H1 (cell line): Measurements from ENCODE around the gene TEX48. TPM values are rescaled to one million over a fixed set of nuclear protein-coding genes. Genes with fewer than 3 reads are reported as not detected.

Experiments used
- CTCF ChIA-PET: fragments of 300-600 bp; sonication (Branson Sonifier 250); formaldehyde crosslinking; loops from one replicate; lab custom pipeline; 2021; ENCODE audit not compliant: partially characterized antibody; lab: Charles Lee
- POLR2A ChIA-PET: fragments of 300-600 bp; sonication (Branson Sonifier 250); formaldehyde crosslinking; loops from one replicate; lab custom pipeline; 2021; ENCODE audit warnings: inconsistent platforms; ENCODE audit not compliant: partially characterized antibody; lab: Charles Lee
- DNase-seq, 2 experiments: peaks; one replicate each; pipeline versions ENCODE4 v3.0.0 to v3.0.0-alpha.2; 2010 to 2022; ENCODE audit warnings: low spot score in 2 of 2, low read depth in 1 of 2, mixed read lengths in 1 of 2
- FAIRE-seq: peaks from 2 replicates; lab custom pipeline; 2011; peaks lifted over from hg19 to GRCh38; lab: Jason Lieb, UNC
- H2AFZ ChIP-seq: 2 replicates; pipeline ENCODE4 v1.8.1; 2012; ENCODE audit warnings: low read length, inconsistent platforms
- H2AK5ac ChIP-seq: 2 replicates; pipeline ENCODE4 v1.6.1; 2013; ENCODE audit warnings: low read depth, low read length
- H2BK120ac ChIP-seq: replicated peaks from 2 replicates; pipeline ENCODE3; 2013; ENCODE audit warnings: low read depth, low read length, inconsistent platforms
- H2BK12ac ChIP-seq: 2 replicates; pipeline ENCODE4 v1.6.1; 2013; ENCODE audit warnings: low read depth, low read length
- H2BK15ac ChIP-seq: 2 replicates; pipeline ENCODE4 v1.6.1; 2013; ENCODE audit warnings: low read length
- H2BK20ac ChIP-seq: 2 replicates; pipeline ENCODE4 v1.6.1; 2013; ENCODE audit warnings: low read length
- H2BK5ac ChIP-seq: 2 replicates; pipeline ENCODE4 v1.6.1; 2013; ENCODE audit warnings: low read depth, low read length
- H3K14ac ChIP-seq: 2 replicates; pipeline ENCODE4 v1.6.1; 2013; ENCODE audit warnings: inconsistent platforms; ENCODE audit not compliant: insufficient read length
- H3K18ac ChIP-seq: 2 replicates; pipeline ENCODE4 v1.6.1; 2013; ENCODE audit warnings: low read length; ENCODE audit errors: extremely low read depth
- H3K23ac ChIP-seq: 2 replicates; pipeline ENCODE4 v1.6.1; 2013; ENCODE audit warnings: inconsistent platforms; ENCODE audit not compliant: insufficient read length
- H3K23me2 ChIP-seq: 2 replicates; pipeline ENCODE4 v1.6.1; 2013; ENCODE audit warnings: low read depth, low read length
- H3K27ac ChIP-seq: 2 replicates; pipeline ENCODE4 v1.6.1; 2011; ENCODE audit warnings: low read depth, low read length, inconsistent platforms
- H3K27me3 ChIP-seq, 4 experiments: replicated peaks in 1 of 4; 1 replicate in 1 of 4; 2 replicates in 3 of 4; pipeline versions ENCODE4 v1.6.1 to v1.8.1; 2011 to 2013; ENCODE audit warnings: low read length in 3 of 4, mild to moderate bottlenecking in 3 of 4, inconsistent platforms in 2 of 4, mixed read lengths in 2 of 4, moderate library complexity in 1 of 4; ENCODE audit not compliant: control insufficient read depth in 3 of 4, insufficient read depth in 3 of 4; ENCODE audit errors: extremely low read depth in 1 of 4
- H3K36me3 ChIP-seq, 4 experiments: 2 replicates each; pipeline versions ENCODE4 v1.6.1 to v1.8.1; 2011 to 2013; ENCODE audit warnings: mild to moderate bottlenecking in 4 of 4, low read length in 3 of 4, moderate library complexity in 2 of 4, control low read depth in 1 of 4, inconsistent platforms in 1 of 4; ENCODE audit not compliant: insufficient read depth in 4 of 4, control insufficient read depth in 2 of 4
- H3K4ac ChIP-seq: replicated peaks from 2 replicates; pipeline ENCODE3; 2013; ENCODE audit warnings: low read length, low read depth, mixed read lengths, inconsistent platforms; ENCODE audit not compliant: insufficient read length
- H3K4me1 ChIP-seq, 4 experiments: replicated peaks in 1 of 4; 1 replicate in 1 of 4; 2 replicates in 3 of 4; pipeline versions ENCODE4 v1.6.1 to v1.8.1; 2011 to 2013; ENCODE audit warnings: low read length in 3 of 4, inconsistent platforms in 2 of 4, mixed read lengths in 1 of 4; ENCODE audit not compliant: insufficient read depth in 4 of 4, control insufficient read depth in 3 of 4
- H3K4me2 ChIP-seq, 2 experiments: 2 replicates each; pipeline versions ENCODE4 v1.6.1 to v1.8.1; 2011 to 2013; ENCODE audit warnings: low read depth in 2 of 2, low read length in 2 of 2, control low read depth in 1 of 2, inconsistent platforms in 1 of 2, mild to moderate bottlenecking in 1 of 2; ENCODE audit not compliant: insufficient read depth in 1 of 2
- H3K4me3 ChIP-seq, 4 experiments: fragments of 200-600, 300-600 bp in 1 of 4; sonication (generic), shearing (Covaris generic), sonication (Bioruptor Twin) in 1 of 4; 2 replicates each; pipeline versions ENCODE4 v1.5.1 to v1.8.1; 2011 to 2016; ENCODE audit warnings: low read length in 4 of 4, low read depth in 3 of 4, control low read depth in 2 of 4, inconsistent platforms in 2 of 4, mild to moderate bottlenecking in 2 of 4, mixed read lengths in 1 of 4, moderate library complexity in 1 of 4; ENCODE audit not compliant: insufficient read depth in 2 of 4; ENCODE audit errors: extremely low read depth in 1 of 4
- H3K56ac ChIP-seq: replicated peaks from 2 replicates; pipeline ENCODE3; 2013; ENCODE audit warnings: low read depth, mild to moderate bottlenecking, mixed read lengths, low read length, inconsistent platforms; ENCODE audit not compliant: insufficient read length
- H3K79me1 ChIP-seq: 2 replicates; pipeline ENCODE4 v1.6.1; 2013; ENCODE audit warnings: low read depth, low read length, control low read depth
- H3K79me2 ChIP-seq, 2 experiments: 2 replicates each; pipeline versions ENCODE4 v1.6.1 to v1.8.1; 2012 to 2013; ENCODE audit warnings: low read length in 2 of 2, mild to moderate bottlenecking in 2 of 2, inconsistent platforms in 1 of 2; ENCODE audit not compliant: insufficient read depth in 2 of 2, control insufficient read depth in 1 of 2
- H3K9ac ChIP-seq, 4 experiments: replicated peaks in 1 of 4; 1 replicate in 1 of 4; 2 replicates in 3 of 4; pipeline versions ENCODE4 v1.6.1 to v1.8.1; 2011 to 2013; ENCODE audit warnings: low read depth in 3 of 4, low read length in 3 of 4, control low read depth in 2 of 4, mild to moderate bottlenecking in 2 of 4, moderate library complexity in 2 of 4, inconsistent platforms in 1 of 4; ENCODE audit errors: extremely low read depth in 1 of 4
- H3K9me3 ChIP-seq, 2 experiments: 2 replicates each; pipeline versions ENCODE4 v1.6.1 to v1.8.1; 2012 to 2013; ENCODE audit warnings: mild to moderate bottlenecking in 2 of 2, moderate library complexity in 2 of 2, control low read depth in 1 of 2, inconsistent platforms in 1 of 2, low read depth in 1 of 2, low read length in 1 of 2, mixed read lengths in 1 of 2; ENCODE audit not compliant: insufficient read depth in 2 of 2
- H4K20me1 ChIP-seq, 2 experiments: replicated peaks in 1 of 2; 2 replicates each; pipeline versions ENCODE3 to v1.8.1; 2011 to 2013; ENCODE audit warnings: inconsistent platforms in 2 of 2, low read length in 2 of 2, mild to moderate bottlenecking in 1 of 2; ENCODE audit not compliant: insufficient read depth in 2 of 2, control insufficient read depth in 1 of 2
- H4K5ac ChIP-seq: 2 replicates; pipeline ENCODE4 v1.6.1; 2013; ENCODE audit warnings: low read length, low read depth, mixed read lengths, inconsistent platforms; ENCODE audit not compliant: insufficient read length
- H4K8ac ChIP-seq: 2 replicates; pipeline ENCODE4 v1.8.0; 2013; ENCODE audit warnings: mild to moderate bottlenecking, moderate library complexity, low read length, inconsistent platforms; ENCODE audit not compliant: insufficient read depth; ENCODE audit errors: extremely low read depth
- H4K91ac ChIP-seq: replicated peaks from 2 replicates; pipeline ENCODE3; 2013; ENCODE audit warnings: low read length, mixed read lengths, inconsistent platforms; ENCODE audit not compliant: insufficient read length
- ATF3 ChIP-seq: IDR thresholded peaks from 2 replicates; pipeline ENCODE4 v1.6.1; 2011; ENCODE audit warnings: low read depth, mild to moderate bottlenecking, low read length; ENCODE audit not compliant: insufficient read depth
- BRCA1 ChIP-seq: IDR thresholded peaks from 2 replicates; pipeline ENCODE4 v1.6.1; 2012; ENCODE audit warnings: low read depth, low read length, improper control_type of control experiment
- CEBPB ChIP-seq: IDR thresholded peaks from 2 replicates; pipeline ENCODE4 v1.6.1; 2012; ENCODE audit warnings: low read depth, low read length
- GABPA ChIP-seq: IDR thresholded peaks from 2 replicates; pipeline ENCODE4 v1.6.1; 2011; ENCODE audit warnings: mild to moderate bottlenecking, low read length, moderate library complexity, borderline replicate concordance; ENCODE audit not compliant: insufficient read depth
- JUND ChIP-seq: IDR thresholded peaks from 2 replicates; pipeline ENCODE4 v1.6.1; 2011; ENCODE audit warnings: mild to moderate bottlenecking, improper control_type of control experiment, low read length
- KDM1A ChIP-seq: fragments of 200-600, 300-600 bp; sonication (generic); IDR thresholded peaks from 2 replicates; pipeline ENCODE4 v1.7.1; 2016; ENCODE audit warnings: mild to moderate bottlenecking, low read length, borderline replicate concordance
- KDM5A ChIP-seq: fragments of 200-600 bp; IDR thresholded peaks from 2 replicates; pipeline ENCODE4 v1.7.1; 2012; ENCODE audit warnings: mild to moderate bottlenecking, low read length, inconsistent platforms, mixed read lengths
- PHF8 ChIP-seq: fragments of 200-600 bp; sonication (generic); conservative IDR thresholded peaks from 2 replicates; pipeline ENCODE4 v1.7.1; 2012; ENCODE audit warnings: low read depth, mild to moderate bottlenecking, inconsistent platforms, low read length, moderate library complexity
- RAD21 ChIP-seq, 2 experiments: IDR thresholded peaks in 1 of 2; conservative IDR thresholded peaks in 1 of 2; 2 replicates each; pipeline ENCODE4 v1.6.1; 2011; ENCODE audit warnings: low read depth in 2 of 2, low read length in 2 of 2, improper control_type of control experiment in 1 of 2, inconsistent platforms in 1 of 2, mild to moderate bottlenecking in 1 of 2, moderate library complexity in 1 of 2
- RFX5 ChIP-seq: IDR thresholded peaks from 2 replicates; pipeline ENCODE4 v1.6.1; 2011; ENCODE audit warnings: low read depth, low read length, improper control_type of control experiment, borderline replicate concordance
- TCF12 ChIP-seq: IDR thresholded peaks from 2 replicates; pipeline ENCODE4 v1.6.1; 2011; ENCODE audit warnings: low read depth, mild to moderate bottlenecking, low read length
- TEAD4 ChIP-seq: IDR thresholded peaks from 2 replicates; pipeline ENCODE4 v1.6.1; 2012; ENCODE audit warnings: low read depth, low read length, inconsistent platforms, mixed read lengths
- YY1 ChIP-seq: IDR thresholded peaks from 2 replicates; pipeline ENCODE4 v1.6.1; 2011; ENCODE audit warnings: low read depth, mild to moderate bottlenecking, low read length
- polyA plus RNA-seq, 7 experiments: library from polyadenylated mRNA; depleted of rRNA in 3 of 7; stranded (reverse) in 5 of 7; unstranded in 2 of 7; fragments of >200 nt in 5 of 7; fragments of 200-250 nt in 2 of 7; gene quantifications; 1 replicate in 5 of 7; 2 replicates in 1 of 7; 4 replicates in 1 of 7; pipeline versions ENCODE4 v1.2.1 to v1.2.3, GENCODE V29; 2011 to 2013; ENCODE audit warnings: missing spikeins in 2 of 7, mixed read lengths in 2 of 7
- total RNA-seq: library from RNA; stranded (reverse); fragmentation: NEBNext Ultra II Directional; extraction: Animal tissue kit (Norgen Biotek cat#: 25700); gene quantifications from 2 replicates; pipeline ENCODE4 v1.2.1, GENCODE V29; 2021

TEX48 gene
- total and polyA plus RNA-seq, 2 of the 8 experiments (the other 6 are each of a cell fraction or from before 2014, with no cell fraction given): not detected

- H2BK5ac ChIP-seq: no peak overlapping the region
- H3K23me2 ChIP-seq: no peaks in the 10 kb centered on the region
- no peak overlapping the region for H3K4me2 ChIP-seq
- ChIA-PET CTCF (interaction anchor here (1.6 kb wide), 1 partner anchor 16 kb away, joined by 6 read pairs; no protein-coding TSS in a partner anchor), POLR2A (no interaction called here)
- no peak overlapping the region for H2BK120ac ChIP-seq
- H3K56ac ChIP-seq: no peak overlapping the region
- no peak overlapping the region for H3K9ac ChIP-seq
- no peaks in the 10 kb centered on the region for H3K79me1 ChIP-seq
- H3K9me3 ChIP-seq: no peaks in the 10 kb centered on the region
- H2AFZ ChIP-seq: no peak overlapping the region
- no peak for DNase-seq
- FAIRE-seq: no peak
- no peak overlapping the region for H2BK12ac ChIP-seq
- no peaks in the 10 kb centered on the region for H4K20me1 ChIP-seq
- TF ChIP-seq CEBPB (no peak), ATF3 (no peak), RFX5 (no peak), JUND (no peak), KDM5A (no peak), RAD21 (IDR thresholded peaks at IDR 0.05 in 1 of 2, conservative IDR thresholded peaks at IDR 0.05 in 1 of 2; ENCODE audit: low read depth in 2 of 2, low read length in 2 of 2) (no peak), TEAD4 (no peak), YY1 (no peak), GABPA (no peak), KDM1A (no peak), PHF8 (no peak), TCF12 (no peak), BRCA1 (no peak)
- no peaks in the 10 kb centered on the region for H3K79me2 ChIP-seq
- H3K27me3 ChIP-seq: no peaks in the 10 kb centered on the region
- no peak overlapping the region for H2AK5ac ChIP-seq
- H4K91ac ChIP-seq: no peak overlapping the region
- no peak overlapping the region for H3K27ac ChIP-seq
- no peak overlapping the region for H2BK15ac ChIP-seq
- no peak overlapping the region for H2BK20ac ChIP-seq
- no peaks in the 10 kb centered on the region for H3K36me3 ChIP-seq
- H3K23ac ChIP-seq: no peak overlapping the region
- H3K14ac ChIP-seq: no peak overlapping the region
- no peak overlapping the region for H3K4ac ChIP-seq
- no peak overlapping the region for H3K4me3 ChIP-seq
- H3K4me1 ChIP-seq: no peaks in the 10 kb centered on the region; a peak in 1 of 7 replicates
- no peak overlapping the region for H3K18ac ChIP-seq
- no peak overlapping the region for H4K8ac ChIP-seq
- no peak overlapping the region for H4K5ac ChIP-seq
Observed at GRCh38 chr9:114669961-114670360, 12.0 kb downstream of the TEX48 start.
